Astrocyte (in vitro differentiated cells and primary cell): ENCODE measurements around the gene NAALADL2. TPM values are rescaled to one million over a fixed set of nuclear protein-coding genes. Genes with fewer than 3 reads are reported as not detected.

Experiments used
- DNase-seq: peaks from one replicate; pipeline ENCODE4 v3.0.0-alpha.2; 2010; ENCODE audit warnings: low read depth
- FAIRE-seq: peaks from 2 replicates; lab custom pipeline; 2011; peaks lifted over from hg19 to GRCh38; lab: Jason Lieb, UNC
- H2AFZ ChIP-seq: 2 replicates; pipeline ENCODE4 v1.6.0; 2012; ENCODE audit warnings: low read depth, low read length, inconsistent platforms
- H3K27ac ChIP-seq: 2 replicates; pipeline ENCODE4 v1.5.1; 2011; ENCODE audit warnings: low read depth, low read length, inconsistent platforms
- H3K27me3 ChIP-seq: 2 replicates; pipeline ENCODE4 v1.6.0; 2011; ENCODE audit warnings: low read length, inconsistent platforms; ENCODE audit not compliant: insufficient read depth
- H3K36me3 ChIP-seq: 2 replicates; pipeline ENCODE4 v1.5.1; 2011; ENCODE audit warnings: low read length, inconsistent platforms; ENCODE audit not compliant: insufficient read depth
- H3K4me1 ChIP-seq: 2 replicates; pipeline ENCODE4 v1.5.1; 2011; ENCODE audit warnings: low read length, inconsistent platforms; ENCODE audit not compliant: insufficient read depth
- H3K4me2 ChIP-seq: 2 replicates; pipeline ENCODE4 v1.6.0; 2012; ENCODE audit warnings: low read length, inconsistent platforms
- H3K4me3 ChIP-seq: 2 replicates; pipeline ENCODE4 v1.5.1; 2011; ENCODE audit warnings: low read depth, mild to moderate bottlenecking, low read length, inconsistent platforms; ENCODE audit not compliant: insufficient read depth
- H3K79me2 ChIP-seq: 2 replicates; pipeline ENCODE4 v1.6.0; 2012; ENCODE audit warnings: mild to moderate bottlenecking, low read length, inconsistent platforms; ENCODE audit not compliant: insufficient read depth
- H3K9ac ChIP-seq: 2 replicates; pipeline ENCODE4 v1.6.0; 2012; ENCODE audit warnings: mild to moderate bottlenecking, low read length, inconsistent platforms
- H3K9me3 ChIP-seq: 2 replicates; pipeline ENCODE4 v1.5.1; 2012; ENCODE audit warnings: low read depth, mild to moderate bottlenecking, low read length, inconsistent platforms; ENCODE audit not compliant: insufficient read depth
- H4K20me1 ChIP-seq: 2 replicates; pipeline ENCODE4 v1.6.0; 2012; ENCODE audit warnings: low read length, inconsistent platforms; ENCODE audit not compliant: insufficient read depth
- H3K27ac Mint-ChIP-seq: one replicate; pipeline ENCODE4 v1.8.0; 2021; ENCODE audit warnings: mild to moderate bottlenecking, mixed read lengths; ENCODE audit not compliant: unreplicated experiment
- H3K27me3 Mint-ChIP-seq: one replicate; pipeline ENCODE4 v1.8.0; 2021; ENCODE audit warnings: low read depth, mixed read lengths; ENCODE audit not compliant: unreplicated experiment
- H3K36me3 Mint-ChIP-seq: one replicate; pipeline ENCODE4 v1.8.0; 2021; ENCODE audit warnings: low read depth, mixed read lengths; ENCODE audit not compliant: unreplicated experiment
- H3K4me1 Mint-ChIP-seq: one replicate; pipeline ENCODE4 v1.8.0; 2021; ENCODE audit warnings: low read depth, mixed read lengths; ENCODE audit not compliant: unreplicated experiment
- H3K4me3 Mint-ChIP-seq: one replicate; pipeline ENCODE4 v1.8.0; 2021; ENCODE audit warnings: mild to moderate bottlenecking, moderate library complexity, mixed read lengths; ENCODE audit not compliant: unreplicated experiment
- H3K9me3 Mint-ChIP-seq: one replicate; pipeline ENCODE4 v1.8.0; 2021; ENCODE audit warnings: mild to moderate bottlenecking, mixed read lengths; ENCODE audit not compliant: unreplicated experiment
- EZH2 ChIP-seq: IDR thresholded peaks from 2 replicates; pipeline ENCODE4 v1.6.1; 2012; ENCODE audit warnings: mild to moderate bottlenecking, low read length, inconsistent platforms; ENCODE audit not compliant: insufficient read depth
- total RNA-seq: library from RNA; stranded (reverse); gene quantifications from 2 replicates; pipeline ENCODE4 v1.2.1, GENCODE V29; 2021
- TF ChIP-seq, protein P1 (sequence below): IDR thresholded peaks from 2 replicates; pipeline ENCODE4 v1.5.1; 2011; ENCODE audit warnings: low read depth, mild to moderate bottlenecking, inconsistent platforms, low read length, moderate library complexity; ENCODE audit not compliant: insufficient read depth

Gene NAALADL2
- total RNA-seq, 1 donor from 2014 or later, result 2.7 TPM

DNA sequence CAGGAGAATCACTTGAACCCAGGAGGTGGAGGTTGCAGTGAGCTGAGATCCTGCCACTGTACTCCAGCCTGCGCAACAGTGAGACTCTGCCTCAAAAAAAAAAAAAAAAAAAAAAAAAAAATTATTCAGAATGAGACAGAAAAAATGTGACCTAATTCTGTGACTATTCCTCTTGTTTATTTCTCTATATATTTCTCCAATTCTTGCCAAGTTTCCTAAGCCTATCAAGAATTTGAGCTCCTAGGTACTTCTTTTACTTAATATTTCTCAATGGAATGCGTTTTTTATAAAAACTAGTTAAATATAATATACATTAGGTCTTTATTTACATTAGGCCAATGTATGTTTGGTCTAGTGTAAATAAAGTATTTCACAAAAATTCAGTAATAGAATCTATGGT is 86.8 kb downstream of the NAALADL2 start:
- no peak for FAIRE-seq

DNA sequence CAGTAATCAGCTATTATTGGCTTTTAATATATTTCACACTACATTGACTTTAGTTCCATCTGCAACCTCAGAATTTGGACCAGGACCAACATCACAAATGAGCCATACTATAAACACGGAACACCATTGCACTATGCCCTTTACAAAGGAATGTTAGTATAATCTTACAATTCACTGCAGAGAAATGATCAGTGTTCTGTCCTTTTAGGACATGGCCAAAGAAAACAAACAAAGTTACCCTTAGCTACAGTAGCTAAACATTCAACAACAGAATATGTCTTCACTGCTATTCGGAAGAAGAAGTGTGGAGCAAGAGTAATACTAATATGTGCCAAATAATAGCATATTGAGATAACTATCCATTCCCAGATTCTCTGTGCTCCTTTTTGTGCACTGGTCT is 90.4 kb downstream of the NAALADL2 start:
- DNase-seq (peak; percentile 97), FAIRE-seq (peak; percentile 92)
- Mint-ChIP-seq H3K9me3 (no peaks in the 10 kb centered on the region), H3K27ac (peak overlapping the region; percentile 2), H3K4me3 (no peak overlapping the region), H3K36me3 (no peaks in the 10 kb centered on the region), H3K4me1 (peaks cover 14% of the 10 kb centered on the region), H3K27me3 (no peaks in the 10 kb centered on the region)
- Histone ChIP-seq H3K79me2 (no peaks in the 10 kb centered on the region), H3K36me3 (no peaks in the 10 kb centered on the region), H2AFZ (no peak overlapping the region), H3K4me1 (peaks cover 28% of the 10 kb centered on the region), H3K9me3 (no peaks in the 10 kb centered on the region), H3K4me2 (peak overlapping the region; percentile 27), H3K9ac (no peak overlapping the region), H3K4me3 (no peak overlapping the region), H3K27ac (peak overlapping the region; percentile 77), H3K27me3 (no peaks in the 10 kb centered on the region), H4K20me1 (no peaks in the 10 kb centered on the region)
- no peak for TF ChIP-seq EZH2

More for the DNA sequence above, 86.8 kb downstream of the NAALADL2 start:
- Mint-ChIP-seq H3K27me3 (no peaks in the 10 kb centered on the region), H3K36me3 (no peaks in the 10 kb centered on the region), H3K9me3 (no peaks in the 10 kb centered on the region), H3K4me1 (peaks cover 2% of the 10 kb centered on the region), H3K27ac (no peak overlapping the region), H3K4me3 (no peak overlapping the region)
- no peaks in the 10 kb centered on the region for H3K9me3 ChIP-seq
- H3K4me3 ChIP-seq, result no peak overlapping the region
- no peak overlapping the region for H3K27ac ChIP-seq
- H4K20me1 ChIP-seq, result no peaks in the 10 kb centered on the region
- DNase-seq, result no peak
- no peak overlapping the region for H3K9ac ChIP-seq
- no peak overlapping the region for H3K4me2 ChIP-seq
- no peaks in the 10 kb centered on the region for H3K36me3 ChIP-seq
- TF ChIP-seq, protein P1, sequence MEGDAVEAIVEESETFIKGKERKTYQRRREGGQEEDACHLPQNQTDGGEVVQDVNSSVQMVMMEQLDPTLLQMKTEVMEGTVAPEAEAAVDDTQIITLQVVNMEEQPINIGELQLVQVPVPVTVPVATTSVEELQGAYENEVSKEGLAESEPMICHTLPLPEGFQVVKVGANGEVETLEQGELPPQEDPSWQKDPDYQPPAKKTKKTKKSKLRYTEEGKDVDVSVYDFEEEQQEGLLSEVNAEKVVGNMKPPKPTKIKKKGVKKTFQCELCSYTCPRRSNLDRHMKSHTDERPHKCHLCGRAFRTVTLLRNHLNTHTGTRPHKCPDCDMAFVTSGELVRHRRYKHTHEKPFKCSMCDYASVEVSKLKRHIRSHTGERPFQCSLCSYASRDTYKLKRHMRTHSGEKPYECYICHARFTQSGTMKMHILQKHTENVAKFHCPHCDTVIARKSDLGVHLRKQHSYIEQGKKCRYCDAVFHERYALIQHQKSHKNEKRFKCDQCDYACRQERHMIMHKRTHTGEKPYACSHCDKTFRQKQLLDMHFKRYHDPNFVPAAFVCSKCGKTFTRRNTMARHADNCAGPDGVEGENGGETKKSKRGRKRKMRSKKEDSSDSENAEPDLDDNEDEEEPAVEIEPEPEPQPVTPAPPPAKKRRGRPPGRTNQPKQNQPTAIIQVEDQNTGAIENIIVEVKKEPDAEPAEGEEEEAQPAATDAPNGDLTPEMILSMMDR, result no peak
- no peak for TF ChIP-seq EZH2
- peaks cover 19% of the 10 kb centered on the region for H3K4me1 ChIP-seq
- H3K79me2 ChIP-seq, result no peaks in the 10 kb centered on the region
- no peak overlapping the region for H2AFZ ChIP-seq
- H3K27me3 ChIP-seq, result no peaks in the 10 kb centered on the region

DNA sequence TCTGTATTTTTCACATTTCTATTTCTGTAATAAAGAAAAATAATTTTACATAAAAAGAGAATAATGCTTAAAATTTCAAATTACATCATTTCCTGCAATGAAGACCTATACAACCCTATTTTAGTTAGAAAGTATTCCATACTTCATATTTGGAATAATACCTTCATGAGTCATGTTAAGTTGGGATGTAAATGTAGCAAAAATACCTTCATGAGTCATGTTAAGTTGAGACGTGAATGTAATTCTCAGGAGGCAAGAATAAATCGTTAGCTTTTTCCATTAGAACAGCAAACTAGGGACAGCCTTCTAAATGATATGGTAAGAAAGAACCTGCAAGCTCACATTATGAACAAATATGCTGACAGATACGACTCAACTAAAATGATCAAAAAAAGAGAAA is 91.9 kb downstream of the NAALADL2 start:
- Mint-ChIP-seq H3K9me3 (no peaks in the 10 kb centered on the region), H3K36me3 (no peaks in the 10 kb centered on the region), H3K27ac (peak overlapping the region; percentile 93), H3K4me3 (no peak overlapping the region), H3K27me3 (no peaks in the 10 kb centered on the region), H3K4me1 (peaks cover 24% of the 10 kb centered on the region)
- H4K20me1 ChIP-seq, result no peaks in the 10 kb centered on the region
- peak overlapping the region; percentile 77 for H3K27ac ChIP-seq
- TF ChIP-seq, protein P1, result no peak
- TF ChIP-seq EZH2, result no peak
- no peaks in the 10 kb centered on the region for H3K27me3 ChIP-seq
- FAIRE-seq (peak; percentile 98), DNase-seq (peak; percentile 91)
- H3K36me3 ChIP-seq, result no peaks in the 10 kb centered on the region
- H2AFZ ChIP-seq, result no peak overlapping the region
- H3K4me3 ChIP-seq, result no peak overlapping the region
- peak overlapping the region; percentile 39 for H3K4me2 ChIP-seq
- no peak overlapping the region for H3K9ac ChIP-seq
- H3K79me2 ChIP-seq, result no peaks in the 10 kb centered on the region
- H3K4me1 ChIP-seq, result peaks cover 35% of the 10 kb centered on the region
- no peaks in the 10 kb centered on the region for H3K9me3 ChIP-seq
